Left lung (tissue), 10 donors: Measurements from ENCODE around the gene BCL11A. TPM values are rescaled to one million over a fixed set of nuclear protein-coding genes. Genes with fewer than 3 reads are reported as not detected.

Experiments used
- ATAC-seq: fragments of 200-7000 bp; cut with Tn5 transposase; one replicate; pipeline ENCODE4 v1.9.1; 2020; ENCODE audit warnings: moderate library complexity
- DNase-seq, 4 donors: peaks; one replicate each; pipeline ENCODE4 v3.0.0-alpha.2; 2013 to 2020
- H3K27ac ChIP-seq, 2 donors: fragments of 200-600 bp; sonication (generic) in 1 of 2; one replicate each; pipeline versions ENCODE4 v1.5.0 to v1.8.0; 2020 to 2021
- H3K27me3 ChIP-seq, 2 donors: fragments of 200-600 bp; sonication (generic) in 1 of 2; one replicate each; pipeline versions ENCODE4 v1.5.0 to v1.8.0; 2020 to 2021
- H3K36me3 ChIP-seq, 2 donors: fragments of 200-600 bp; sonication (generic) in 1 of 2; one replicate each; pipeline versions ENCODE4 v1.5.0 to v1.8.0; 2020 to 2021
- H3K4me1 ChIP-seq, 2 donors: fragments of 200-600 bp; one replicate each; pipeline ENCODE4 v1.8.0; 2021
- H3K4me3 ChIP-seq, 2 donors: fragments of 200-600 bp; sonication (generic) in 1 of 2; one replicate each; pipeline versions ENCODE4 v1.5.0 to v1.8.0; 2020 to 2021; ENCODE audit warnings: mild to moderate bottlenecking in 1 of 2
- H3K9me3 ChIP-seq, 2 donors: fragments of 200-600 bp; sonication (generic) in 1 of 2; one replicate each; pipeline versions ENCODE4 v1.5.0 to v1.8.0; 2020 to 2021
- intact Hi-C, 2 donors: fragments of 100-400 bp; cut with DNase I; formaldehyde crosslinking; loops; one replicate each; pipeline versions ENCODE4 v1.11.2 to v1.14.2; 2022
- polyA plus RNA-seq, 6 donors: library from polyadenylated mRNA; unstranded; fragments of 120-200 nt; gene quantifications; one replicate each; pipeline ENCODE4 v1.2.1, GENCODE V29; 2013; ENCODE audit not compliant: insufficient read length in 6 of 6
- total RNA-seq, 2 donors: library from RNA; stranded (reverse); fragmentation: NEBNext Ultra II Directional; extraction: Animal tissue kit (Norgen Biotek cat#: 25700); gene quantifications; one replicate each; pipeline ENCODE4 v1.2.1, GENCODE V29; 2021
- TF ChIP-seq, protein P1 (sequence below), 2 donors: fragments of 200-600 bp; sonication (generic) in 1 of 2; IDR thresholded peaks; one replicate each; pipeline versions ENCODE4 v1.5.0 to v1.8.0; 2021; ENCODE audit warnings: antibody characterized with exemption in 2 of 2
- donor health status: DM: no; HTN: yes; CAD: no.
- donor health status: DM: no; HTN: no; CAD: no.

The BCL11A gene
- total and polyA plus RNA-seq, 8 donors: 4.0 to 33.5 (median 24.9) TPM

DNA sequence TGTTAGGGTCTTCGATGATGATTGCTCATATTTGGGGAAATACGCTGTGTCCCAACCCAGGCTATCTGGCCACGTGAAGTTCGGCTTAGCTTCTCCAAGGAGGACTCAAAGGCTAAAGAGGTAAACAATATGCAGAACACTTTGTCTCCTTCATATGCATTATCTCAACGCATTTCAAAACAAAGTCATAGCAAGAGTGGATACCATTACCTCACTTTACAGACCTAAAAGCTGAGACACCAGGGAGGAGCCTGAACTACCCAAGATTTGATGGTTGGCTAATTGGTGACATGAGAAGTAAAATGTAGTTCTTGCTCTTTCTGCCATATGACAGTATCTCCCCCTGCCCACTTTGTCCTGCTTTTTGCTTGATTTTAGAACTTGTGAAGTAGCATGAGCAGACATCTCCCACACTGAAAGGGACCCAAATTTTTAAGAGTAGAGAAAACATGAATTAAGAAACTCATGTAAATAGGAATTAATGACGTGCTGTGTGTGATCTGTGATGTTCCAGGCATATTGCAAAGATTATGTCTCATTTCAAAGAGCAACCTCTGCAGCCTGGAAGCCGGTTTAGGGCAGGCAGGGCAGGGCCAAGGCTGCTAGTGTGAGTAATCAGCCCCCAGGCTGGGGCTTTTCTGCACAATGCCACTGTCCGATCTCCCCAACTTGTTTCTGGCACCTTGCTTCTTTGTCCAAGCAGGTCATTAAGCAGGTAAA is 144.5 kb downstream of the BCL11A start:
- no peak for ATAC-seq
- intact Hi-C loops: no loop called here
- Histone ChIP-seq H3K4me1 (no peaks in the 10 kb centered on the region), H3K27ac (no peak overlapping the region), H3K4me3 (no peak overlapping the region), H3K9me3 (no peaks in the 10 kb centered on the region), H3K36me3 (no peaks in the 10 kb centered on the region), H3K27me3 (peaks cover 0 to 8% of the 10 kb centered on the region in 2 donors)
- TF ChIP-seq, protein P1, sequence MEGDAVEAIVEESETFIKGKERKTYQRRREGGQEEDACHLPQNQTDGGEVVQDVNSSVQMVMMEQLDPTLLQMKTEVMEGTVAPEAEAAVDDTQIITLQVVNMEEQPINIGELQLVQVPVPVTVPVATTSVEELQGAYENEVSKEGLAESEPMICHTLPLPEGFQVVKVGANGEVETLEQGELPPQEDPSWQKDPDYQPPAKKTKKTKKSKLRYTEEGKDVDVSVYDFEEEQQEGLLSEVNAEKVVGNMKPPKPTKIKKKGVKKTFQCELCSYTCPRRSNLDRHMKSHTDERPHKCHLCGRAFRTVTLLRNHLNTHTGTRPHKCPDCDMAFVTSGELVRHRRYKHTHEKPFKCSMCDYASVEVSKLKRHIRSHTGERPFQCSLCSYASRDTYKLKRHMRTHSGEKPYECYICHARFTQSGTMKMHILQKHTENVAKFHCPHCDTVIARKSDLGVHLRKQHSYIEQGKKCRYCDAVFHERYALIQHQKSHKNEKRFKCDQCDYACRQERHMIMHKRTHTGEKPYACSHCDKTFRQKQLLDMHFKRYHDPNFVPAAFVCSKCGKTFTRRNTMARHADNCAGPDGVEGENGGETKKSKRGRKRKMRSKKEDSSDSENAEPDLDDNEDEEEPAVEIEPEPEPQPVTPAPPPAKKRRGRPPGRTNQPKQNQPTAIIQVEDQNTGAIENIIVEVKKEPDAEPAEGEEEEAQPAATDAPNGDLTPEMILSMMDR (IDR thresholded peaks at IDR 0.05): no peak
- no peak for DNase-seq

DNA sequence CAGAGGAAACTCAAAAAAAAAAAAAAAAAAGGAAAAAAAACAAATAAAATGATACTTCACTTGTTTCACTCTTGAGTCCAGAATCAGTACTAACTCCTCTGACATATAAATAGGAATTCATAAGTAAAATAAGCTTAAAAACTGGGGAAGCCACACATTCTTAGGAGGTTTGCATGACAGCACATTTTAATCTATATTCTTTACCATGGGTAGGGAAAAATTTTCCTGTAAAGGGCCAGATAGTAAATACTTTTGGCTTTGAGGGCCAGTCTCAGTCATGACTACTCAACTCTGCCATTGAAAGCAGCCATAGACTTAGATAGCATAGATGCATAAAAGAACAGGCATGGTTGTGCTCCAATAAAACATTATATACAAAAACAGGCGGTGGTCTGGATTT is 145.2 kb downstream of the BCL11A start:
- DNase-seq (no peak), ATAC-seq (no peak)
- Histone ChIP-seq H3K36me3 (no peaks in the 10 kb centered on the region), H3K27ac (no peak overlapping the region), H3K9me3 (no peaks in the 10 kb centered on the region), H3K27me3 (peaks cover 0 to 8% of the 10 kb centered on the region in 2 donors), H3K4me3 (no peak overlapping the region), H3K4me1 (no peaks in the 10 kb centered on the region)
- TF ChIP-seq, protein P1 (IDR thresholded peaks at IDR 0.05): no peak
- intact Hi-C loops: no loop called here

DNA sequence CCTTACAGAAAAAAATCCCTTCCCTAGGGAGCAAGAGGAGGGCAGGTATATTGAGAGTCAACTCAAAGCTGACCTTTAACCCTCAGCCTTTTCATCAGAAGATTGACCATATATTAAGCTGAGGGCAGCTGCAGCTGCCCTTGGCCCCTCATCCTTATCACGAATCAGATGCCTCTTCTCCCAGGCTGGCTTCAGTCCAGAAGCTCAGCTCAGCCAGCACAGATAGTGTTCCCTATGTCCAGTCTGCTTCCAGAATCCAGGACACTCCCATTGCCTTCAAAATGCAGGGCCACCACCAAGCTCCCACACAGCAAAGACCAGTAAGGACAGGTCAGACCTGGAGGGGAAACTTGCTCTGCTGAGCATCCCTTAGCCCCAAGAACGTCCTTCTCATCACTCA is 146.1 kb downstream of the BCL11A start:
- TF ChIP-seq, protein P1 (IDR thresholded peaks at IDR 0.05): no peak
- Histone ChIP-seq H3K27ac (no peak overlapping the region), H3K27me3 (peaks cover 0 to 8% of the 10 kb centered on the region in 2 donors), H3K36me3 (no peaks in the 10 kb centered on the region), H3K9me3 (no peaks in the 10 kb centered on the region), H3K4me3 (no peak overlapping the region), H3K4me1 (no peaks in the 10 kb centered on the region)
- DNase-seq (no peak), ATAC-seq (no peak)
- intact Hi-C loops: no loop called here

DNA sequence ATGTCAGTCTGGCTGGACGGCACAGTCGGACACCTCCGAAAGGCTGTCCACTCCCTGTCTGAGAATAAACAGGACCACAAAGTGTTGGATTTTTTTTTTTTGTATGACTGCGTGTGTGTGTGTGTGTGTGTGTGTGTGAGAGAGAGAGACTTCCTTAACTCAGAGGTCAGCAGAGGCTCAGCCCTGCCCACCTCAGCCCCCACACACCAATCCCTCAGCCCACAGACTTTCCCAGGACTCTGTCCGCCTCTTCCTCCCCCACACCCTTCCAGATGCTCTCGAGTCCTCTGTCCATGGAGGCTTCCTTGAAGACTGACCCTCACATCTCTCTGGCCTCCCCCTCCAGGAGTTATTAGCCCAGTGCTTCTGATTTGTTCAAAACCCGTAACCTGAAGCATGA is 147.3 kb downstream of the BCL11A start:
- Histone ChIP-seq H3K27me3 (peaks cover 0 to 8% of the 10 kb centered on the region in 2 donors), H3K36me3 (no peaks in the 10 kb centered on the region), H3K4me3 (no peak overlapping the region), H3K27ac (no peak overlapping the region), H3K9me3 (no peaks in the 10 kb centered on the region), H3K4me1 (no peaks in the 10 kb centered on the region)
- DNase-seq (no peak), ATAC-seq (no peak)
- intact Hi-C loops: no loop called here
- TF ChIP-seq, protein P1 (IDR thresholded peaks at IDR 0.05): no peak

DNA sequence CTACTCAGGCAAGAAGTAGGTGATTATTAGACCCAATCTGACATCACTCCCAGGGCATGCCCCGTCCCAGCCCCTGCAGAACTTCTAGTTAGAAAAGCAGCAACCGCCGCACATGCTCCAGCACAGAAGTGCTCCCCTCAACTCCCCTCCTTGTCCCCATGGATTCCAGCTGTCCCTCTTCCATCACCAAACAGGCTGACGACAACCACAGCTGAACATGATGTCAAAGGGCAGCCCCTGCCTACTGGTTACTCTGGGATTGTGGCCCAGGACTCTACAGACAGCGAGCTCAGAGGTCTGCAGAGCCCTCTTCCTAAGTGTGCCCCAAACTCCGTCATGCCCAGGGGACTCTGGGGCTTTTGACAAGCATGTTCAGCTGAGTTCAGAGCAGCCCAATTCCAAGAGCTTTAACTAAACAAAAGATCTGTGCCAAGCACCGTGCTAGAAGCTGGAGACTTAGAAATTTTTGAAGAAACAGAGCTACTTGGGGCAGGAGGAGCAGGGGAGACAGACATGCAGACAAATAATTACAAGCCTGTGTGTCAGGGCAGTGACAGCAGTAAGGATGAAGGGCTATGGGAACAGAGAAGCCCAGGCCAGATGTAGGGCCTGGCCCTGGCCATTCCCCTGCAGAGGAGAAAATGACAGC is 148.1 kb downstream of the BCL11A start:
- ATAC-seq (no peak), DNase-seq (peak in 1 of 4 donors; percentile 5)
- H3K4me1 ChIP-seq: no peaks in the 10 kb centered on the region
- no peak overlapping the region for H3K4me3 ChIP-seq
- TF ChIP-seq, protein P1 (IDR thresholded peaks at IDR 0.05): no peak
- peaks cover 0 to 8% of the 10 kb centered on the region in 2 donors for H3K27me3 ChIP-seq
- no peaks in the 10 kb centered on the region for H3K36me3 ChIP-seq
- H3K9me3 ChIP-seq: no peaks in the 10 kb centered on the region
- intact Hi-C loops: no loop called here
- H3K27ac ChIP-seq: no peak overlapping the region
